PC-9 (cell line): ENCODE measurements around the gene VPS50. TPM values are rescaled to one million over a fixed set of nuclear protein-coding genes. Genes with fewer than 3 reads are reported as not detected.

Experiments used
- BruUV-seq: library from RNA; stranded (reverse); fragments of 400-500 nt; replicated peaks from 2 replicates; lab custom pipeline; 2021; lab: Mats Ljungman, UMichigan
- CTCF ChIA-PET: fragments of 300-600 bp; sonication (Branson Sonifier 250); formaldehyde crosslinking; loops from one replicate; lab custom pipeline; 2022; ENCODE audit warnings: antibody characterized with exemption; lab: Charles Lee
- POLR2A ChIA-PET: fragments of 300-600 bp; sonication (Branson Sonifier 250); formaldehyde crosslinking; loops from one replicate; lab custom pipeline; 2022; ENCODE audit warnings: antibody characterized with exemption; ENCODE audit not compliant: unreplicated experiment; lab: Charles Lee
- DNase-seq, 2 experiments: peaks; one replicate each; pipeline versions ENCODE4 v3.0.0 to v3.0.0-alpha.2; 2015 to 2022; ENCODE audit warnings: mixed read lengths in 1 of 2
- H2AFZ ChIP-seq: fragments of 200-600 bp; sonication (generic); 2 replicates; pipeline ENCODE4 v1.8.1; 2017; ENCODE audit warnings: antibody characterized with exemption
- H3F3A ChIP-seq: fragments of 200-600 bp; sonication (generic); 2 replicates; pipeline ENCODE4 v1.8.1; 2017; ENCODE audit warnings: antibody characterized with exemption, mild to moderate bottlenecking, low read depth; ENCODE audit not compliant: insufficient read depth
- H3K27ac ChIP-seq: fragments of 200-600 bp; sonication (generic); 2 replicates; pipeline ENCODE4 v1.6.1; 2016; ENCODE audit warnings: mixed run types
- H3K27me3 ChIP-seq: fragments of 200-600 bp; sonication (generic); 2 replicates; pipeline ENCODE4 v1.6.1; 2016; ENCODE audit warnings: low read depth, mixed run types; ENCODE audit not compliant: insufficient read depth
- H3K36me3 ChIP-seq: fragments of 200-600 bp; sonication (generic); 2 replicates; pipeline ENCODE4 v1.6.1; 2016; ENCODE audit warnings: low read depth, mixed run types
- H3K4me1 ChIP-seq: fragments of 200-600 bp; sonication (generic); replicated peaks from 2 replicates; pipeline ENCODE4 v1.6.1; 2016; ENCODE audit warnings: mixed run types; ENCODE audit not compliant: insufficient read depth
- H3K4me2 ChIP-seq: fragments of 200-600 bp; sonication (generic); 2 replicates; pipeline ENCODE4 v1.6.1; 2017; ENCODE audit warnings: mixed run types
- H3K4me3 ChIP-seq: fragments of 200-600 bp; sonication (generic); 2 replicates; pipeline ENCODE4 v1.6.1; 2016; ENCODE audit warnings: mixed run types
- H3K79me2 ChIP-seq: fragments of 200-600 bp; sonication (generic); 2 replicates; pipeline ENCODE4 v1.6.1; 2017; ENCODE audit warnings: low read depth, mixed run types
- H3K9me2 ChIP-seq: fragments of 200-600 bp; sonication (generic); 2 replicates; pipeline ENCODE4 v1.8.1; 2017; ENCODE audit warnings: mild to moderate bottlenecking; ENCODE audit not compliant: insufficient read depth
- H3K9me3 ChIP-seq: fragments of 200-600 bp; sonication (generic); 2 replicates; pipeline ENCODE4 v1.8.1; 2016; ENCODE audit warnings: low read depth; ENCODE audit not compliant: insufficient read depth
- H4K20me1 ChIP-seq: fragments of 200-600 bp; sonication (generic); 2 replicates; pipeline ENCODE4 v1.8.1; 2017; ENCODE audit not compliant: insufficient read depth
- CTCF ChIP-seq: fragments of 200-600 bp; sonication (generic); conservative IDR thresholded peaks from 2 replicates; pipeline ENCODE4 v1.6.1; 2017; ENCODE audit warnings: mixed run types, antibody characterized with exemption, mild to moderate bottlenecking, moderate library complexity
- EZH2 ChIP-seq: fragments of 200-600 bp; sonication (generic); IDR thresholded peaks from 2 replicates; pipeline ENCODE4 v1.8.0; 2017; ENCODE audit warnings: antibody characterized with exemption, low read depth
- intact Hi-C: fragments of 100-400 bp; cut with micrococcal nuclease; formaldehyde crosslinking; loops from one replicate; pipeline ENCODE4 v1.10.0; 2022; ENCODE audit not compliant: unreplicated experiment
- total RNA-seq: library from RNA; stranded (reverse); gene quantifications from 2 replicates; pipeline ENCODE4 v1.2.3, GENCODE V29; 2021

Gene VPS50
- total RNA-seq, 1 experiment from 2014 or later, result 32.2 TPM

DNA sequence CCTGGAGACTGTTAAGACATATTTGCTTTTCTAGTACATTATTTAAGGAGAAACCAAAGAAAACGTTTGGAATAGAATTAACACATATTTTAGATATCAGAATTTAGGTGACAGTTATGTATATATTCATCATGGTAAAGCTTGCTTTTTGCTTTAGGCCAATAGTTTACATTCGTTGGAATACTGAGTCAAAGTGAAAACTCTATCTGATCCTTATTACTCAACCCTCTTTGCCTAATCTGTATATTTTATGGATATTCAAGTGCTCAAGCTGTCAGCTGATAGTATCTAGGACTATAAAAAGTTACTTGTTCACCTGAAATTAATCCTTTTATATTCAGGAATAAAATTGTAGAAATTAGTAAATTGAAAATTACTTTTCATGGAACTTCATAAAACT is 61.1 kb downstream of the VPS50 start:
- Histone ChIP-seq H3K4me3 (no peak overlapping the region), H4K20me1 (no peaks in the 10 kb centered on the region), H3K79me2 (no peaks in the 10 kb centered on the region), H3F3A (no peaks in the 10 kb centered on the region), H3K27ac (no peak overlapping the region), H3K9me2 (no peaks in the 10 kb centered on the region), H3K4me2 (no peak overlapping the region), H3K4me1 (no peaks in the 10 kb centered on the region), H3K9me3 (no peaks in the 10 kb centered on the region), H3K36me3 (peaks cover 6% of the 10 kb centered on the region; the same call in 1 of the 2 replicates), H3K27me3 (no peaks in the 10 kb centered on the region), H2AFZ (no peak overlapping the region)
- CTCF ChIA-PET, result no interaction called here
- POLR2A ChIA-PET, result no interaction called here
- TF ChIP-seq CTCF, result no peak
- TF ChIP-seq EZH2, result no peak
- no peak for DNase-seq
- intact Hi-C loops, result no loop called here
- no TSS peak for BruUV-seq

DNA sequence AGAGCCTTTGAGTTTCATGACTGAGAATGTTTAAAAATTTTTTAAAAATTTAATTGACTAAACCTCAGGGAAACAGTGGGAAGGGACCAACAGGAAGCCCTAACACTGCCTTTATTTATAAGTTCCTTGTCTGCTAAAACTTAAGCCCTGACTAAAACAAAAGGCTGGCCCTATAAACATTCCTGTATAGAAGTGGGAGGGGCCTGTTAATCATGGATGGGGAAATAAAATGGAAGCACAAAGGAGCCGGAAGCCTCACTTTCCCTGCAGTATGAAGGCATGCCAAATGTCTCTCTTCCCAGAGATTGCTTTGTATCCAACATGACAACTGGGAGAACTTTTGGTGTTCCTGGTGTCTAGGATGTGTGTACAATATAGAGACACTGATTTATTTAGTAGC is 66.0 kb downstream of the VPS50 start:
- DNase-seq, result no peak
- H2AFZ ChIP-seq, result no peak overlapping the region
- no peak overlapping the region for H3K4me3 ChIP-seq
- H3K4me1 ChIP-seq, result no peaks in the 10 kb centered on the region
- no peak overlapping the region for H3K4me2 ChIP-seq
- H3K36me3 ChIP-seq, result peaks cover 3% of the 10 kb centered on the region; the same call in 1 of the 2 replicates
- no peaks in the 10 kb centered on the region for H3F3A ChIP-seq
- H4K20me1 ChIP-seq, result no peaks in the 10 kb centered on the region
- no TSS peak for BruUV-seq
- TF ChIP-seq CTCF, result no peak
- no peak for TF ChIP-seq EZH2
- ChIA-PET POLR2A (no interaction called here), CTCF (no interaction called here)
- no peaks in the 10 kb centered on the region for H3K9me2 ChIP-seq
- intact Hi-C loops, result no loop called here
- no peaks in the 10 kb centered on the region for H3K27me3 ChIP-seq
- no peak overlapping the region for H3K27ac ChIP-seq
- H3K9me3 ChIP-seq, result no peaks in the 10 kb centered on the region
- H3K79me2 ChIP-seq, result no peaks in the 10 kb centered on the region

DNA sequence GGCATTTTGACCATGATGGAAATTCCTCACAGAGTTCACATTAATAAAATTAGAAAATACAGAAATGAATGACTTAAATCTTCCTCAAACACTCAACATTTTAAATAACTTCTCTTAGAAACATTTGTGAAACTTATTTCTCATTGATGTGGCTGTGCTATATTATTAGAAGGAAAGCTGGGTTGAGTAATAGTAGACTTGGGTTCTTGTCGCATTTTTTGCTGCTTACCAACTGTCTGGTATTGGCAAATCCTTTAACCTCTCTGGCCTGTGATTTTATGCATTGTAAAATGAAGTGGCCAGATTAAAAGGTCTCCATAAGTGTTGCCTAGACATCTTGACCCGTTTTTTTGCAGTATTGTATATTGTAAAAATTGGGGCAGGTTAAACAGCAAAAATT is 66.5 kb downstream of the VPS50 start:
- H3K4me2 ChIP-seq, result no peak overlapping the region
- intact Hi-C loops, result no loop called here
- no peaks in the 10 kb centered on the region for H3K9me2 ChIP-seq
- H2AFZ ChIP-seq, result no peak overlapping the region
- POLR2A ChIA-PET, result no interaction called here
- CTCF ChIA-PET, result no interaction called here
- no peaks in the 10 kb centered on the region for H3K79me2 ChIP-seq
- no peaks in the 10 kb centered on the region for H3K27me3 ChIP-seq
- no peak overlapping the region for H3K27ac ChIP-seq
- no peak for DNase-seq
- H3K4me3 ChIP-seq, result no peak overlapping the region
- no peaks in the 10 kb centered on the region for H3F3A ChIP-seq
- BruUV-seq, result no TSS peak
- no peaks in the 10 kb centered on the region for H4K20me1 ChIP-seq
- TF ChIP-seq EZH2 (no peak), CTCF (no peak)
- no peaks in the 10 kb centered on the region for H3K4me1 ChIP-seq
- no peaks in the 10 kb centered on the region for H3K9me3 ChIP-seq
- no peaks in the 10 kb centered on the region for H3K36me3 ChIP-seq
